A549 treated with Mapracorat at 1 μM for 4 hours (cell line): Measurements from ENCODE around the gene PGRMC2. TPM values are rescaled to one million over a fixed set of nuclear protein-coding genes. Genes with fewer than 3 reads are reported as not detected.

Experiments
- total RNA-seq: library from RNA; stranded (reverse); fragments of 200-300 nt; extraction: Qiagen RNA extraction; gene quantifications from 5 replicates; pipeline ENCODE4 v1.2.3, GENCODE V29; 2022

Gene PGRMC2, protein sequence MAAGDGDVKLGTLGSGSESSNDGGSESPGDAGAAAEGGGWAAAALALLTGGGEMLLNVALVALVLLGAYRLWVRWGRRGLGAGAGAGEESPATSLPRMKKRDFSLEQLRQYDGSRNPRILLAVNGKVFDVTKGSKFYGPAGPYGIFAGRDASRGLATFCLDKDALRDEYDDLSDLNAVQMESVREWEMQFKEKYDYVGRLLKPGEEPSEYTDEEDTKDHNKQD
- 72.4 to 104 TPM (median 82.3 TPM) in 5 replicates for total RNA-seq

DNA sequence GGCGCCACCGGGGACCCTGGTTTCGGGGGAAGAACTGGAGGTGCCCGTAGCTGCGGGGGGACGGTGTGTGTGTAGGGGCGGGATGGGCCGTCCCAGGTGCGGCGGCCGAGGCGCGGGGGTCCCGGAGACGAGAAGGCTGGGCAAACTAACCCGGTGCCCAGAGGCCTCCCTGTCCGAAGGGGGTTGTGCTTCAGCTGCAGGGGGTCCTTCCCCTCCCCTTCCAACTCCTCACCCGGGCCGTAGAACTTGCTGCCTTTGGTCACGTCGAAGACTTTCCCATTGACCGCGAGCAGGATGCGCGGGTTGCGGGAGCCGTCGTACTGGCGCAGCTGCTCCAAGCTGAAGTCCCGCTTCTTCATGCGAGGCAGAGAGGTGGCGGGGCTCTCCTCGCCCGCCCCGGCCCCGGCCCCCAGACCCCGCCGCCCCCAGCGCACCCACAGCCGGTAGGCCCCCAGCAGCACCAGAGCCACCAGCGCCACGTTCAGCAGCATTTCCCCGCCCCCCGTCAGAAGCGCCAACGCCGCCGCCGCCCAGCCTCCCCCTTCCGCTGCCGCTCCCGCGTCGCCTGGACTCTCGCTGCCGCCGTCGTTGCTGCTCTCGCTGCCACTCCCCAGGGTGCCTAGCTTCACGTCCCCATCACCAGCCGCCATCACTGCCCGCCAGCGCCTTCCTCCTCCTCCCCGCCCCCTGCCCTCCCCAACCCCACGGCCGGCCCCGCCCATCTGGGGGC, at the start of gene PGRMC2:
PGRMC2 (minus strand) TSS at position 673 of the 730 bp plus-strand sequence; CDS start at position 650, 23 bp downstream.

Other genes with a start within 250 kb of the PGRMC2 start
- 11.9 to 16.4 TPM (median 13.3 TPM) in 5 replicates for gene LARP1B, start 226.5 kb downstream of the PGRMC2 start, total RNA-seq